Measurements from ENCODE around the gene ZNF561.

The ZNF561 gene

GRCh38 chr19:9580728-9581127 is 40.3 kb downstream of the ZNF561 start:
- DNase-seq (ENCODE audit: low read depth in 2 of 2), result no peak

- DNase-seq (ENCODE audit: low read depth in 2 of 2), result no peak
Observed at GRCh38 chr19:9570255-9570654, 50.8 kb downstream of the ZNF561 start.

GRCh38 chr19:9566729-9567128 is 54.3 kb downstream of the ZNF561 start:
- no peak for DNase-seq (ENCODE audit: low read depth in 2 of 2)

- DNase-seq (ENCODE audit: low read depth in 2 of 2), result no peak
Observed at GRCh38 chr19:9565900-9566705, 54.9 kb downstream of the ZNF561 start.
